GM21447 (cell line): Measurements from ENCODE around the gene CHD6.

Source experiments
- ATAC-seq: cut with Tn5 transposase; IDR thresholded peaks from one replicate; pipeline ENCODE4 v1.9.1; 2021; ENCODE audit not compliant: unreplicated experiment

Gene CHD6

GRCh38 chr20:41355598-41356203, 262.5 kb downstream of the CHD6 start:
- ATAC-seq, result no peak

- no peak for ATAC-seq
Observed at GRCh38 chr20:41355192-41355591, 263.0 kb downstream of the CHD6 start.

- ATAC-seq, result no peak
Observed at GRCh38 chr20:41353530-41353929, 264.6 kb downstream of the CHD6 start.

GRCh38 chr20:41352666-41353065, 265.5 kb downstream of the CHD6 start:
- ATAC-seq, result no peak

- no peak for ATAC-seq
Observed at GRCh38 chr20:41352106-41352505, 266.1 kb downstream of the CHD6 start.
